Measurements from ENCODE around the gene PIGBOS1. TPM values are rescaled to one million over a fixed set of nuclear protein-coding genes. Genes with fewer than 3 reads are reported as not detected.

Gene PIGBOS1
- total RNA-seq, 1 donor from 2014 or later, result 12.3 TPM

- peak; percentile 55 for DNase-seq (ENCODE audit: low spot score)
These were observed 51.3 kb downstream of the PIGBOS1 start for GRCh38 chr15:55267401-55268175.

Other genes with a start within 250 kb of the PIGBOS1 start
- gene RSL24D1, start 122.2 kb downstream of the PIGBOS1 start, total RNA-seq, result 50.1 TPM
- gene RAB27A, start 29.3 kb downstream of the PIGBOS1 start, total RNA-seq, result 12.8 TPM
- gene PIGB, start 99 bp upstream of the PIGBOS1 start, total RNA-seq, result 11.9 TPM
- gene CCPG1, start 89.2 kb upstream of the PIGBOS1 start, total RNA-seq, result 120 TPM
- gene PIERCE2, start 89.4 kb upstream of the PIGBOS1 start, total RNA-seq, result 7.5 TPM
- 2.9 TPM for gene DNAAF4, start 189.1 kb upstream of the PIGBOS1 start, total RNA-seq